ENCODE measurements around the gene ADH1B.
"Not testable (repeated sequence)": the region's sequence is repeated elsewhere in the genome, so short reads cannot be mapped to it uniquely, and the experiment has no call there.

The ADH1B gene

GRCh38 chr4:99323756-99324155, 2.6 kb upstream of the ADH1B start:
- DNase-seq, result no peak

- not testable (repeated sequence) for DNase-seq
Observed at GRCh38 chr4:99317811-99318210, 3.4 kb downstream of the ADH1B start.

- DNase-seq, result no peak
Observed at GRCh38 chr4:99317354-99317753, 3.8 kb downstream of the ADH1B start.

GRCh38 chr4:99315839-99316238, 5.4 kb downstream of the ADH1B start:
- DNase-seq, result no peak

DNA sequence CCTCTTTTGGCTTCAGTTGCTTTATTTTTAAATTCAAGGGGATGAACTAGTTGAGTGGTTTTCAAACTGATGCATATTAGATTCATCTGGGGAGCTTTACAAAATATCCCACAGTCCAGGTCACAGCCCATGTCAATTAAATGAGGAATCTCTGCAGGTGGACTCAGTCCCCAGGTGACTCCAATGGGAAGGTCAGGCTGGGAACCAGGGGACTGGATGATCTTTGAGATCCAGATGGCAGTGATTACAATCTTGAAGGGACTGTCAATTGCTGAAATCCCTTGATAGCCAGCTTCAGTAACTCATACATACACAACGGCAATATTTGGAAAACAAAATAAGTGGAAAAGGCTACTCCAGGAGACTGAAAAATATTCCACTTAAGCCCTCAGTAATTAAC, 7.0 kb downstream of the ADH1B start:
- no peak for DNase-seq

GRCh38 chr4:99310389-99310788, 10.8 kb downstream of the ADH1B start:
- no peak for DNase-seq

GRCh38 chr4:99305638-99306400, 15.4 kb downstream of the ADH1B start:
- DNase-seq, result no peak

DNA sequence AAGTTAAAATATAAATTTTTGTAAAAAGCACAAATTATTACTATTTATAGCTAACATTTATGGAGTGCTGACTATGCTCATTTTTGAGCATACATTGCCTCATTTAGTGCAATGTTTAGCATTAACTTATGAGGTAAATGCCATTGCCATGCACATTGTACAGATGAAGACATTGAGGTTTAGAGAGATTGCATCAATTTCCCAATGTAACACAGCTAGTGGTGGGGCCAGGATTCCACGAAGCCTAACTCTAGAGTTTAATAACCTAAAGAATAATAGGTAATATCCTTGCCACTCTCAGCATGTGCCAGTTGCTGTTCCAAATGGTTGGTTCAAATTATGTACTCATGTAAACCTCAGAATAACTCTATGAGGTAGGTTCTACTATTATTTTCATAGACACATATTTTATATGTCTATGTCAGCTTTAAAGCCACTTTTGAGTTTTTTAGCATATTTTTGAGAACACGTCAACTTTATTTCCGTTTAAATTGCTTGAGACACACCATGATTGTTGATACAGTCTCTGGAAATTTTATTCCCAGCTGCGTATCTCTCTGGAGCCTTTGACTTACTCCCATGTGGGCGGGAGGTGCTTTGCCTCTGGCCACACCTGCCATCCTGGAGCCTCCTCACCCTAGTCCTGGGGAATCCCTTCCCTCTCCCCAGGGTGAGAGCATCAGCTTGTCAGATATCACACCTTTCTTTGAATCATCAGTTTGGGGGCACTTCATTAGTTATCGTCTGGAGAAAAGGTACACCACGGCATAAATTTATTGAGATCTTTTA, 19.6 kb downstream of the ADH1B start:
- DNase-seq, result no peak

- DNase-seq, result no peak
Observed at GRCh38 chr4:99300934-99301333, 20.3 kb downstream of the ADH1B start.

DNA sequence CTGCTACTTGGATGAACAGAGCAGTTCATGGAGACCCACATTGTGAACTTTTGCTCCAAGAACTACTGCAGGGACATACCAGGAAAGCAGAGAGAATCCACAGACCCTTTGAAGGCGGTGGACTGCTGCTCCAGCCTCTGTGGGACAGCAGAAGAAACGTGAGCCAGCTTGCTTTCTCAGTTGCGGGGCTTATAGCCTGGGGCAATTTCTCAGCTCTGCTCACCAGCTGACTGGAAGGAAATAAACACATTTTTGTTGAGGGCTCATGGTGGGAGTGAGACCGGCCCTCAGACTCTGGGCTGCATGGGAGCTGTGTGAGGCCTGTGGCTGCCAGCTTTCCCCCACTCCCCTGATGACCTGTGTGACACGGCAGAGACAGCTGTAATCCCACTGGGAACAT, 27.8 kb downstream of the ADH1B start:
- no peak for DNase-seq

DNA sequence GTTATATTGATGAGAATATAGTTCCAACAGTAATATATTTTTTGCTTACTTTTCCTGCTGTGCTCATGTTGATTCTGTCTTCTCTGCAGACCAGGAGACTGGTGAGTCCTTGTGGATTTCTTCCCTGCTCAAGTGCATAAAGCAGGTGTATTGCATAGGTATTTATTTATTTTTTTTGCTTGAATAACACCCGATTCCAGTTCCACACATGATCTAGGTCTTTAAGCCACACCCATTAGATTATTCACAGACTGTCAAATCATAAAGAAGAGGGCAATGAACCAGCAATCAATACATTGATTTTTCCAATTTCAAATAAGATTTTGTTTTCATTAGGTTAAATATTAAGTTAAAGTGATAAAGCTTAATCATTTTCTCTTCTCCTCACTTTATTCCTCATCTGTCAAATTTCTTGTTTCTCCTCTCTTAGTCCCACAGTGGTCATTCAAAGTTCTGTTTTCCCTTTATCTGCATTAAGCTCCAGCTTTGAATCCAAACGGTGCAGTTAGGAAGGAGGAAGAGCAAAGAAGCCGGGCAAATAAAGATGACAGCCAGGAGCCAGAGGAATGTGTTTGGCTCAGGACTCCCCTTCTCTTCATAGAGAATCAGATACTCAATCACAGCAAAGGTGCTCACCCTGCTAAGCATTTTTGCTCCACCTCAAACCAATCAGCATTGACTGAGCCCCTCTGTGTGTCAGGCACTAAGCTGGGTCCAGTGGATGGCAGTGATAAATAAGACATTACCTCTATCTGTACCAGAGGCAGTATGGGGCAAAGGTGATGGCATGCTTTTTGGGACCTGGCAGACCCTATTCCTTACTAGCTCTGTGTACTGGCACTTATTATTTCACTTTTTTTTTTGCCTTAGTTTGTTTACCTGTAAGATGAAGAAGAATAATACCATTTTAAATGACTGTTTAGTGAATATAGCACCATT, 30.1 kb downstream of the ADH1B start, which contains the start of gene ADH1A:
TSS of gene ADH1A (minus strand) at position 138 of the 939 bp plus-strand sequence. CDS start at position 67, 71 bp downstream.
- no peak for DNase-seq

- DNase-seq, result no peak
Observed at GRCh38 chr4:99285387-99285786, 35.8 kb downstream of the ADH1B start.

DNA sequence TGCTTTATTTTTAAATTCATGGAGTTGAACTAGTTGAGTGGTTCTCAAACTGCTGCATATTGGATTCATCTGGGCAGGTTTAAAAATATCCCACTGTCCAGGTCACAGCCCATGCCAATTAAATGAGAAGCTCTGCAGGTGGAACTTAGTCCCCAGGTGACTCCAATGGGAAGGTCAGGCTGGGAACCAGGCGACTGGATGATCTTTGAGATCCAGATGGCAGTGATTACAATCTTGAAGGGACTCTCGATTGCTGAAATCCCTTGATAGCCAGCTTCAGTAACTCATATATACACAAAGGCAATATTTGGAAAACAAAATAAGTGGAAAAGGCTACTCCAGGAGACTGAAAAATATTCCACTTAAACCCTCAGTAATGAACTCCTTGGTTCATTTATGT, 38.5 kb downstream of the ADH1B start:
- DNase-seq, result no peak

DNA sequence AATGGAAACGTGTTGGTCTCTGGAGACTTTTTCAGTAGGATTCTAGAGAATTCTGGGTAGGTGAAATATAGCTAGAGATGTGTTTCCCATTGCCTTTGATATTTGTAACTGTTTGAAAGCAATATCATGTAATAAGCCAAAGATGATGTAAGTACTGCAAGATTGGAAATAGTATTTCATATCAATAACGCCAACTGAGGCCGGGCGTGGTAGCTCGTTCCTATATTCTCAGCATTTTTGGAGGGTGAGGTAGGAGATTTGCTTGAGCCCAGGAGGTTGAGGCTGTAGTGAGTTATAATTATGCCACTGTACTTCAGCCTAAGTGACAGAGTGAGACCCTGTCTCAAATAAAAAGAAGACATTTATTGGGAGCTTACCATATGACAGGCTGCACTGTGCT, 39.9 kb downstream of the ADH1B start:
- DNase-seq, result no peak

- no peak for DNase-seq
Observed at GRCh38 chr4:99276417-99276816, 44.8 kb downstream of the ADH1B start.

- no peak for DNase-seq
Observed at GRCh38 chr4:99275885-99276284, 45.3 kb downstream of the ADH1B start.

- DNase-seq, result no peak
Observed at GRCh38 chr4:99275050-99275449, 46.2 kb downstream of the ADH1B start.

GRCh38 chr4:99273704-99274103, 47.5 kb downstream of the ADH1B start:
- no peak for DNase-seq

DNA sequence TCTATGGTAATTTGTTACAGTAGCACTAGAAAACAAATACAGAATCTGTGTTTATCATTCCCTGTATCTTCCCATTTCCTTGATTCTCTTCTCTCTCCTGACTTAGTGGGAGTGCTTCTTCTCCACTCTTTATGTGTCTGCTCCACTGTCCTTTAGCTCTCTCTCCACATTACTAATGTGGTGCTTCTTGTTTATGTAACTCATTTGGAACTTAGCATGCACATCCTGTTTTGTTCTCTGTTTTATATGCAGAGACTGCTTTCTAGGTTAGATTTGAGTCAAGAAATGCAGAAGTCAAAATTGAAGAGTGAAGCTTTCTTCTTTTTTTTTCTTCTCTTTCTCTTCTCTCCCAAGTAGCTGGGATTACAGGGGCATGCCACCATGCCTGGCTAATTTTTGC, 56.3 kb downstream of the ADH1B start:
- DNase-seq, result no peak

Measured in GDM1 (cell line).